Epithelial cell of proximal tubule (primary cell): ENCODE results near the gene ARHGEF3. TPM values are rescaled to one million over a fixed set of nuclear protein-coding genes. Genes with fewer than 3 reads are reported as not detected.
"Not testable (repeated sequence)": the region's sequence is repeated elsewhere in the genome, so short reads cannot be mapped to it uniquely, and the experiment has no call there.

ENCODE experiments used
- DNase-seq: peaks from one replicate; pipeline ENCODE4 v3.0.0-alpha.2; 2011; ENCODE audit warnings: low read depth
- H3K4me3 ChIP-seq: 2 replicates; pipeline ENCODE4 v1.5.1; 2011; ENCODE audit warnings: low read depth, mild to moderate bottlenecking, low read length
- total RNA-seq: library from RNA; depleted of rRNA; stranded (reverse); fragments of >200 nt; gene quantifications from 2 replicates; pipeline ENCODE4 v1.2.3, GENCODE V29; 2015
- TF ChIP-seq, protein P1 (sequence below): conservative IDR thresholded peaks from 2 replicates; pipeline ENCODE4 v1.5.1; 2012; ENCODE audit warnings: low read depth, mild to moderate bottlenecking, low read length

The ARHGEF3 gene
- total RNA-seq, 1 donor from 2014 or later, result 6.5 TPM

DNA sequence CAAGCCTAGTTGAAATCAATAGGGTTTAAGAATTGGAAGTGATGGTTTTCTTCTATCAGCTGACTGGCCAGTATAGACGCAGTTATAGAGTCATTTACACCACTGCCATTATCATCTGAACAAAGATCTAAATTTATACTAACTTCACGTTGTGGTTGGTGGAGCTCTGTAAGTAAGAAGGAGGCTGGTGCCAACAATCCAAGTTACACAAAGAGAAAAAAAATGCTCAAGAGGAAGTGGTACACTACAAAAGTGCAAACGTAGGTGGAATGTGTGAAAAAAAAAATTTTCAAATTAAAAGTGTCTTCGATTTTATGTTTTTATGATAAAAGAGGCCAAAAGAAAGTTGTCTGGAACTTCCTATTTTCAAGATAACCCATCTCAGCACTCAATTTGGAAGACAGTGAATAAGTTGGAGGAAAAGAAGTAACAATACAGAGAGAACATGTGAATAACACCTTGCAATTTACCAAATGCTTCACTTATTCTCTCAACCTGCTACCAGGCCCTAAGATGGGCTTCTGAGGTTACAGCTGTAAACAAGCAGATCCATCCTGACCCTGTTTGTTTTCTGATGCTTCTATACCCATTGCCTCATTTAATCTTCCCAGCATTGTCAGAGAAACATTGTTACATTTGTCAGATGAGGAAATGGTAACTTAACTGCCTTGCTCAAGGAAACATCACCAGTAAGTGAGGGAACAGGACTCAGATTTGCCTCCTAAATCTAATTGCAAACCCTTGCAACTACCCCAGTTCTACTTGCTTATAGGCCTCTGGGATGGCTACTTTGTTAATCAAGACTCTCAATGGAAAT, 106.7 kb downstream of the ARHGEF3 start:
- DNase-seq, result no peak
- TF ChIP-seq, protein P1, sequence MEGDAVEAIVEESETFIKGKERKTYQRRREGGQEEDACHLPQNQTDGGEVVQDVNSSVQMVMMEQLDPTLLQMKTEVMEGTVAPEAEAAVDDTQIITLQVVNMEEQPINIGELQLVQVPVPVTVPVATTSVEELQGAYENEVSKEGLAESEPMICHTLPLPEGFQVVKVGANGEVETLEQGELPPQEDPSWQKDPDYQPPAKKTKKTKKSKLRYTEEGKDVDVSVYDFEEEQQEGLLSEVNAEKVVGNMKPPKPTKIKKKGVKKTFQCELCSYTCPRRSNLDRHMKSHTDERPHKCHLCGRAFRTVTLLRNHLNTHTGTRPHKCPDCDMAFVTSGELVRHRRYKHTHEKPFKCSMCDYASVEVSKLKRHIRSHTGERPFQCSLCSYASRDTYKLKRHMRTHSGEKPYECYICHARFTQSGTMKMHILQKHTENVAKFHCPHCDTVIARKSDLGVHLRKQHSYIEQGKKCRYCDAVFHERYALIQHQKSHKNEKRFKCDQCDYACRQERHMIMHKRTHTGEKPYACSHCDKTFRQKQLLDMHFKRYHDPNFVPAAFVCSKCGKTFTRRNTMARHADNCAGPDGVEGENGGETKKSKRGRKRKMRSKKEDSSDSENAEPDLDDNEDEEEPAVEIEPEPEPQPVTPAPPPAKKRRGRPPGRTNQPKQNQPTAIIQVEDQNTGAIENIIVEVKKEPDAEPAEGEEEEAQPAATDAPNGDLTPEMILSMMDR, result no peak
- H3K4me3 ChIP-seq, result no peak overlapping the region

DNA sequence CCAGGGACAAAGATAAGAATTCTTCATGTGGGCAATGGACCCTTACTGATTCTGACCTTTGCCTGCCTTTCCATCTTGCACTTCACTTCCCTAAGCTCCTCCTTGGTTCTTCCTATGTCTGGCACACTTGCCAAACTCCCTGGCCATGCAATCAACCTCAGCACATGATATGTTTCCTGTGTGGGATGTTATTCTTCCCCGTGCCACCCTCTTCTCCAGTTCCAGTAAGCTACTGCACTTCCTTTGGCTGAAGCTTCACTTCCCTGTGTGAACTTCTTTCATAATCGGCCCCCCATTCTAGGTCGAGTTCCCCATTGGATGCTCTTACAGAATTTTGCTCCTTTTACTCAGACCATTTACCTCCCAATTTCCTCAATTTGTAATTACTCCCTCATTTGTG, 108.0 kb downstream of the ARHGEF3 start:
- TF ChIP-seq, protein P1, result no peak
- no peak for DNase-seq

DNA sequence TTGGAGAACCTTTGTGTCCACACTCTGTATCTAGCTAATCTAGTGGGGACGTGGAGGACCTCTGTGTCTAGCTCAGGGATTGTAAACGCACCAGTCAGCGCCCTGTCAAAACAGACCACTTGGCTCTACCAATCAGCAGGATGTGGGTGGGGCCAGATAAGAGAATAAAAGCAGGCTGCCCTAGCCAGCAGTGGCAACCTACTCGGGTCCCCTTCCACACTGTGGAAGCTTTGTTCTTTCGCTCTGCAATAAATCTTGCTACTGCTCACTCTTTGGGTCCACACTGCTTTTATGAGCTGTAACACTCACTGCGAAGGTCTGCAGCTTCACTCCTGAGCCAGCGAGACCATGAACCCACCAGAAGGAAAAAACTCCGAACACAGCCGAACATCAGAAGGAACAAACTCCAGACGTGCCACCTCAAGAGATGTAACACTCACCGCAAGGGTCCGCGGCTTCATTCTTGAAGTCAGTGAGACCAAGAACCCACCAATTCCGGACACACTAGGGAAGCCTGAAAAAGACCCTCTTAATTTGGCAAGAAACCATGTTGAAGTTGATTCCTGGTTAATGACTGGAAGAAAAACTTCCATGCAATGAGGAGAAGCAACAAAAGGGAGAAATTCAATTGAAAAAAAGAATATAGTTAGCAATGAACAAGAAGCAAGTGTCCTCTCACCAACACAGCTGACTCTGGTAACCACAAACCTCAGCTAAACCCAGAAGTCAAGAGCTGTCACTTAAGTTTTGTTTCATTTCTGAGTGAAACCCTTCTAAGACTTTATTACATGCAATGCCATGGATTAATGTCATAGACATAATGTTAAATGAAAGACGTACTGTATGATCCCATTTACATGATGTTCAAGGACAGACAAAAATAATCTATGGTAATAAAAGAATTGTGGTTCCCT, 109.0 kb downstream of the ARHGEF3 start:
- H3K4me3 ChIP-seq, DNase-seq: not testable (repeated sequence)

More for the DNA sequence above, 108.0 kb downstream of the ARHGEF3 start:
- H3K4me3 ChIP-seq, result no peak overlapping the region

DNA sequence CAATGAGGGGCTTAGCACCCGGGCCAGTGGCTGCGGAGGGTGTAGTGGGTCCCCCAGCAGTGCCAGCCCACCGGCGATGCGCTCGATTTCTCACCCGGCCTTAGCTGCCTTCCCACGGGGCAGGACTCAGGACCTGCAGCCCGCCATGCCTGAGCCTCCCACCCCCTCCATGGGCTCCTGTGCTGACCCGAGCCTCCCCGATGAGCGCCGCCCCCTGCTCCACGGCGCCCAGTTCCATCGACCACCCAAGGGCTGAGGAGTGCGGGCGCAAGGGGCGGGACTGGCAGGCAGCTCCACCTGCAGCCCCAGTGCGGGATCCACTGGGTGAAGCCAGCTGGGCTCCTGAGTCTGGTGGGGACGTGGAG, 109.8 kb downstream of the ARHGEF3 start:
- DNase-seq, H3K4me3 ChIP-seq: not testable (repeated sequence)

DNA sequence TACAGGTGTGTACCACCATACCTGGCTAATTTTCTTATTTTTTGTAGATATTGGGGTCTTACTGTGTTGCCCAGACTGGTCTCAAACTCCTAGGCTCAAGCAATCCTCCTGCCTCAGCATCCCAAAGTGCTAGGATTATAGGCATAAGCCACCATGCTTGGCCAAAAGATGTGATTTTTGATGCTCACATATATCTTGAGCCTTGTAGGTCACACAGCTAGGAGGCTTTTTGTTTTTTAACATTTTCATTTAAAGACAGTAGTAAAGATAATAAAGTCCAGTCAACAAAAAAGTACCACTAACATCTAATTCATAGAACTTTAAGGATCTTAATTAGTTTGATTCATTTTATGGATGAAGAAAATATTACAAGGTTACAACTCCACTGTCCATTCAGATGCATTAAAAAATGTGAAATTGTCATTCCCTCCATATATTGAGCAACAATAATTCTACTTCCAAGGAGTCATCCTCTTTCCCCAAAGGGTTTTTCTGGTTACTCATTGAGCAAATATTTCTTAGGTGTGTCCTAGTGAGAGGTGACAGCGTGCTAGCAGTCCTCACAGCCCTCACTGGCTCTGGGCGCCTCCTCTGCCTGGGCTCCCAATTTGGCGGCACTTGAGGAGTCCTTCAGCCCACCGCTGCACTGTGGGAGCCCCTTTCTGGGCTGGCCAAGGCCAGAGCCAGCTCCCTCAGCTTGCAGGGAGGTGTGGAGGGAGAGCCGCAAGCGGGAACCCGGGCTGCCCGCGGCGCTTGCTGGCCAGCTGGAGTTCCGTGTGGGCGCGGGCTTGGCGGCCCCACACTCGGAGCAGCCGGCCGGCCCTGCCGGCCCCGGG, 110.4 kb downstream of the ARHGEF3 start:
- H3K4me3 ChIP-seq, result no peak overlapping the region
- TF ChIP-seq, protein P1, result no peak
- no peak for DNase-seq

DNA sequence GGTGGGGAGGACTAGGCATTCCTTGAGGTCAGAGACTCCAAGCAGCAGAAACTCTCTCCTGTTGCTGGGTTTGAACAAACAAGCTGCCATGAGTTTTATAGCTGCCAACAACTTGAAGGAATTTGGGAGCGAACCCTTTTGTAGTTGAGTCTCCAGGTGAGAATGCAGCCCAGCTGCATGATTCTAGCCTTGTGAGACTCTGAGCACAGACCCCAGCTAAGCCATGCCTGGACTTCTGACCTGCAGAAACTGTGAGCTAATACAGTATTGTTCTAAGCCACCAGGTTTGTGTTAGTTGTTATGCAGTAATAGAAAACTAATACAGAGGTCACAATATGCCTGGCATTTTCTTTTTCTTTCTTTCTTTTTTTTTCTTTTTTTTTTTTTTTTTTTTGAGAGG, 112.4 kb downstream of the ARHGEF3 start:
- no peak for DNase-seq
- TF ChIP-seq, protein P1, result no peak
- H3K4me3 ChIP-seq, result no peak overlapping the region

DNA sequence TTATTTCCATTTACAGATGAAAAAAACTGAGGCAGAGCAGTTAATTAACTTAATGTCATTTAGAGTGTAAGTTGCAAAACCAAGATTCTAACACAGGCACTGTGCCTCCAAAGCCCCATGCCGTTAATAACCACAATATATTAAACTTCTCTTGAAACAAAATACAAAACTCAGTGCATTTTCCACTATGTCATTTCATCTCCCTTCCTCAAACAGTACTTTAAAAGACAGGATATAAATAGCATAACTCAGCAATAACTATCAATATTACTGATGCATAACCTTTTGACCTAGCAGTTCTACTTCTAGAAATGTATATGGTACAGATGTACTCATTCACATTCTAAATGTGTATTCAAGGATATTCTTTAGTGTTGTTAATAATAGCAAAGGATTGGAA, 113.6 kb downstream of the ARHGEF3 start:
- TF ChIP-seq, protein P1, result no peak
- no peak for DNase-seq
- H3K4me3 ChIP-seq, result no peak overlapping the region
